ENCODE data around the gene GFOD1.

The GFOD1 gene

GRCh38 chr6:13479971-13480434 lies 7.4 kb downstream of the GFOD1 start:
- no peak for DNase-seq (ENCODE audit: low spot score)
- TF ChIP-seq CTCF (IDR thresholded peaks at IDR 0.05; ENCODE audit: borderline replicate concordance, control extremely low read depth, extremely low read depth, insufficient read depth, missing control alignments): no peak
- in situ Hi-C loops (cut with MboI; ENCODE audit: low sequenced_read_pairs, unreplicated experiment): no loop called here

GRCh38 chr6:13479206-13479800 lies 8.1 kb downstream of the GFOD1 start:
- no peak for DNase-seq (ENCODE audit: low spot score)
- in situ Hi-C loops (cut with MboI; ENCODE audit: low sequenced_read_pairs, unreplicated experiment): no loop called here
- no peak for TF ChIP-seq CTCF (IDR thresholded peaks at IDR 0.05; ENCODE audit: borderline replicate concordance, control extremely low read depth, extremely low read depth, insufficient read depth, missing control alignments)

GRCh38 chr6:13478525-13478966 lies 8.9 kb downstream of the GFOD1 start:
- TF ChIP-seq CTCF (IDR thresholded peaks at IDR 0.05; ENCODE audit: borderline replicate concordance, control extremely low read depth, extremely low read depth, insufficient read depth, missing control alignments): no peak
- in situ Hi-C loops (cut with MboI; ENCODE audit: low sequenced_read_pairs, unreplicated experiment): no loop called here
- DNase-seq (ENCODE audit: low spot score): peak; percentile 38

GRCh38 chr6:13474787-13475186 lies 12.6 kb downstream of the GFOD1 start:
- DNase-seq (ENCODE audit: low spot score): no peak
- in situ Hi-C loops (cut with MboI; ENCODE audit: low sequenced_read_pairs, unreplicated experiment): no loop called here
- TF ChIP-seq CTCF (IDR thresholded peaks at IDR 0.05; ENCODE audit: borderline replicate concordance, control extremely low read depth, extremely low read depth, insufficient read depth, missing control alignments): no peak

GRCh38 chr6:13474360-13474759 lies 13.0 kb downstream of the GFOD1 start:
- in situ Hi-C loops (cut with MboI; ENCODE audit: low sequenced_read_pairs, unreplicated experiment): no loop called here
- no peak for DNase-seq (ENCODE audit: low spot score)
- no peak for TF ChIP-seq CTCF (IDR thresholded peaks at IDR 0.05; ENCODE audit: borderline replicate concordance, control extremely low read depth, extremely low read depth, insufficient read depth, missing control alignments)

- in situ Hi-C loops (cut with MboI; ENCODE audit: low sequenced_read_pairs, unreplicated experiment): no loop called here
- no peak for TF ChIP-seq CTCF (IDR thresholded peaks at IDR 0.05; ENCODE audit: borderline replicate concordance, control extremely low read depth, extremely low read depth, insufficient read depth, missing control alignments)
- no peak for DNase-seq (ENCODE audit: low spot score)
These were observed 13.6 kb downstream of the GFOD1 start for GRCh38 chr6:13473768-13474165.
